Measurements from ENCODE around the gene MRM2.

DNA sequence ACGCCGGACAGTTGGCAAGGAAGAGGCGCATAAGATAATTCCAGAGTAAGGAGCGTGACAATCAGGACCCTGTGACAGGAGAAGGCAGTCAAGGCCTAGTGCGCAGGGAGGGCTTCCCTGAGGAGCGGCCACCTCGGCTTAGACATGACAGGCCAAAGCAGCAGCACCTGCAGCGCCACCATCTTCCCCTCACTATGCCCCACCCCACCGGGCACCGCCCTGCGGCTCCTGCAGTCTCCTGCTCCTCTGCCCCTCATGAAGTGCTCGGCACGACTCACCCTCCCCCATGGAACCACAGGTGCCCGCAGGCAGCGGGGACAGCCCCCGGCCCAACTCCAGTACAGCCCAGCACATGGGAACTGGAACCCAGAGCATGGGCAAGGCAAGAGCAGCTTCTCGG lies 21.1 kb downstream of the MRM2 start:
- TF ChIP-seq, protein P1, sequence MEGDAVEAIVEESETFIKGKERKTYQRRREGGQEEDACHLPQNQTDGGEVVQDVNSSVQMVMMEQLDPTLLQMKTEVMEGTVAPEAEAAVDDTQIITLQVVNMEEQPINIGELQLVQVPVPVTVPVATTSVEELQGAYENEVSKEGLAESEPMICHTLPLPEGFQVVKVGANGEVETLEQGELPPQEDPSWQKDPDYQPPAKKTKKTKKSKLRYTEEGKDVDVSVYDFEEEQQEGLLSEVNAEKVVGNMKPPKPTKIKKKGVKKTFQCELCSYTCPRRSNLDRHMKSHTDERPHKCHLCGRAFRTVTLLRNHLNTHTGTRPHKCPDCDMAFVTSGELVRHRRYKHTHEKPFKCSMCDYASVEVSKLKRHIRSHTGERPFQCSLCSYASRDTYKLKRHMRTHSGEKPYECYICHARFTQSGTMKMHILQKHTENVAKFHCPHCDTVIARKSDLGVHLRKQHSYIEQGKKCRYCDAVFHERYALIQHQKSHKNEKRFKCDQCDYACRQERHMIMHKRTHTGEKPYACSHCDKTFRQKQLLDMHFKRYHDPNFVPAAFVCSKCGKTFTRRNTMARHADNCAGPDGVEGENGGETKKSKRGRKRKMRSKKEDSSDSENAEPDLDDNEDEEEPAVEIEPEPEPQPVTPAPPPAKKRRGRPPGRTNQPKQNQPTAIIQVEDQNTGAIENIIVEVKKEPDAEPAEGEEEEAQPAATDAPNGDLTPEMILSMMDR (IDR thresholded peaks at IDR 0.05), result no peak
- no peak for TF ChIP-seq POLR2A (IDR thresholded peaks at IDR 0.05)
- TF ChIP-seq EP300 (IDR thresholded peaks at IDR 0.05), result no peak

All from stomach (tissue), 4 donors.